HG03342 (cell line): ENCODE measurements around the gene CALCA.
"Not testable (repeated sequence)": the region's sequence is repeated elsewhere in the genome, so short reads cannot be mapped to it uniquely, and the experiment has no call there.

Experiments
- ATAC-seq: cut with Tn5 transposase; IDR thresholded peaks from one replicate; pipeline ENCODE4 v1.9.1; 2021; ENCODE audit warnings: mild to moderate bottlenecking, moderate library complexity; ENCODE audit not compliant: unreplicated experiment

CALCA gene, protein sequence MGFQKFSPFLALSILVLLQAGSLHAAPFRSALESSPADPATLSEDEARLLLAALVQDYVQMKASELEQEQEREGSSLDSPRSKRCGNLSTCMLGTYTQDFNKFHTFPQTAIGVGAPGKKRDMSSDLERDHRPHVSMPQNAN

DNA sequence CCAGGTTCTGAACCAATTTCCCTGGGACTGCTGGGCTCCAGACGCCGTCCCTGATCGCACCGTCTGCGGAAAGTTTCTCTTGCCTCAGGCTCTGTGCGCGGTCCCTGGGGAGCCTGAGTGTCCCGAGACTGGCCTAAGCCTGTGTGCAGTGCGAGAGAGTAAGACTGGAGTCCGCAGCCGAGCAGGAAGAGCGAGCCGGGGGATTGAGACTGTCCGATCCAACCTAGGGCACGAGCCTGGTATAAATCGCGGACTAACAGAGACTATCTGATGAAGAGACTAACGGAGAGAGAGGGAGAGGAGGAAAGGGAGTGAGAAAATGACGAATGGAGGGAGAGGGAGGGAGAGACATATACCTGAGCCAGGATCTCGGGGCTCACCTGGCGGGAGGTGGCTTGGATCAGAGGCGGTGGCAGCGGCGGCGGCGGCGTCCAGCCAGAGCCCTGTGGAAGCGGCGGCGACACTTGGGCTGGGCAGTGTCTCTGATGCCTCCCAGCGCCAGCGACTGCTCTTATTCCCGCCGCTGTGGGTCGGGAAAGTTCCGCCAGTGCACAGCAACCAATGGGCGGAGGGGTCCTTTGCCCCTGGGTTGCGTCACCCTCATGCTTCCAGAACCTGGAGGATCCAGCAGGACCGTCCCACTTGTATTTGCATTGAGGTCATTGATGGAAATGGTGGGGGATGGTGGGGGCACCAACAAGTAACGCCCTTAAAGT lies at the start of gene CALCA:
TSS of gene CALCA (minus strand) at position 487 of the 716 bp plus-strand sequence. CDS start 1,159 bp downstream, outside the sequence.
- no peak for ATAC-seq

DNA sequence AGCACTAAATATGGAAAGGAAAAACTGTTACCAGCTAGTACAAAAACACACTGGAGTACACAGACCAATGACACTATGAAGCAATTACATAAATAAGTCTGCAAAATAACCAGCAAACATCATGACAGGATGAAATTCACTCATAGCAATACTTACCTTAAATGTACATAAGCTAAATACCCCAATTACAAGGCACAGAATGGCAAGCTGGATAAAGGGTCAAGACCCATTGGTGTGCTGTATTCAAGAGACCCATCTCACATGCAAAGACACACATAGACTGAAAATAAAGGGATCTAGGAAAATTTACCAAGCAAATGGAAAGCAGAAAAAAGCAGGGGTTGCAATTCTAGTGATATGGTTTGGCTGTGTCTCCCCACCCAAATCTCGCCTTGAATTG lies 44.0 kb upstream of the CALCA start:
- no peak for ATAC-seq

DNA sequence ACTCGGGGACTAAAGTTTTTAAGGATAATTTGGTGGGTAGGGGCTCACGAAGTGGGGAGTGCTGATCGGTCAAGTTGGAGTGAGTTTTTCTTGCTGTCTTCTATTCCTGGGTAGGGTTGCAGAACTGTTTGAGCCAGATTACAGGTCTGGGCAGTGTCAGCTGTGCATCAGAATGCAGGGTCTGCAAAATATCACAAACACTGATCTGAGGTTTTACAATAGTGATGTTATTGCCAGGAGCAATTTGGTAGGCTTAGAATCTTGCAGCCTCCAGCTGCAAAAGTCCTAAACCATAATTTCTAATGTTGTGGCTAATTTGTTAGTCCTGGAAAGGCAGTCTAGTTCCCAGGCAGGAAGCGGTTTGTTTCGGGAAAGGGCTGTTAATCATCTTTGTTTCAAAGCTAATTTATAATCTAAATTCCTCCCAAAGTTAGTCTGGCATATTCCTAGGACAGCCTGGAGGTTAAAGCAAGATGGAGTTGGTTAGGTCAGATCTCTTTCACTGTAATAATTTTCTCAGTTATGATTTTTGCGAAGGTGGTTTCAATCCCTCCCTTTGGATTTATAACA lies 39.7 kb upstream of the CALCA start:
- ATAC-seq: no peak

DNA sequence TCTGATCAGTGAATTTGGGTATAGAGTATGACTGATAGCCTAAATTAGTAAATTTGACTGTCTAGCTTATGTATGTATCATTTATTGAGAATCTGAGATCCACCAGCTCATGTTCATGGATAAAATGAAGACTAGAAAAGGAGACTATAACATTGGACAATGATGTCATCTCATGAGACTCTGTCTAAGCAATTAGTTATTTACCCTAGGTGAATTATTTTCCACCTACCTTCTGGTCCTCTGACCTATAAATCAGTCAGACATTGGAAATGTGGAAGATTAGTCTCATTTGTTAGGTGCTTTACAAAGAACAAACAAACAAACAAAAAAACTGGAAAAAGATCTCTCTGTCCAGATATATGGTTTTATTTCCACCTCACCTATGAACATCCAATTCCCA lies 38.7 kb upstream of the CALCA start:
- no peak for ATAC-seq

DNA sequence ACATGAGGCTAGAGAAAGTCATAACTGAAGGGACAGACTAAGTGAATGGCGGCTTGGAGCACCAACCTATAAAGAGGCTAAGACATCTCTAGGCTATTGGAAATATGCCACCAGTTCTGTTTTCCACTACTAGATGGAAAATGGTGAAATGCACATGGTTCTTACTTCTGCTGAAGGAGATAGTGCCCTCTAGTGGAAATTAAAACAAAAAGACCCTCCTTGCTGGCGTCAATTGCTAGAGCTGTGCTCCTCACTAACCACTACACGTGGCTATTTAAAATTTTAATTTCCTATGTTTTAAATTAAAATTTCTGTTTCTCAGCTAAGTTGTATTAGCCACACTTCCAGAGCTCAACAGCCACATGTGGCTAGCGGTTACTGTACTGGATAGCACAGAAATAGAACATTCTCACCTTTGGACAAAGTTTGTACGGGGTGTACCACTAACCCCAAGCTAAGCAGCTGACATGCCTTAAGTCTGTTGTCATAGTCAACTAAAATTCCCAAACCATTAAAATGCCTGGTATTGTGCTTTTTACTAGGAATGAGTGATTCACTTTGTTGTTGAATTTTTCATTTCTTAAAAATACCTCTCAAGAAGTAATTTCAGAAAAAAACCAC lies 34.1 kb upstream of the CALCA start:
- peak; percentile 81 for ATAC-seq

- ATAC-seq: not testable (repeated sequence)
Observed at GRCh38 chr11:14988133-14988532, 16.0 kb upstream of the CALCA start.

DNA sequence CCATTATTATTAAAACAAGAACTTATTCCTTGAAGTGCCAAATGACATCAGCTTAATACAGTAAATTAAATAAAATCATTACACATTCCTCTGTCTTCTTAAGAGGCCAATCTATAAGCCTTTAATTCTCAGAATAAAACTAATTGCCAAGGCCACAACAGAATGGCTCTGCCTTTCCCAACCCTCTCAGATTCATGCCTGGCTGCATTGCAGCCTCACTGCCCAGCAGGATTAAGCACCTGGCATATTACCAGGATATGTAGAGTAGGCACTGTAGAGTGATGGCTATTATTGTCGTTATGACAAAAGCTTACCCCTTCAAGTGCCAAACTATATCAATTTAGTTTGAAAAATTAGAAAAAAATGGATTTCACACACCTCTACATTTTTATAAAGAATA lies 9.4 kb upstream of the CALCA start:
- ATAC-seq: no peak

DNA sequence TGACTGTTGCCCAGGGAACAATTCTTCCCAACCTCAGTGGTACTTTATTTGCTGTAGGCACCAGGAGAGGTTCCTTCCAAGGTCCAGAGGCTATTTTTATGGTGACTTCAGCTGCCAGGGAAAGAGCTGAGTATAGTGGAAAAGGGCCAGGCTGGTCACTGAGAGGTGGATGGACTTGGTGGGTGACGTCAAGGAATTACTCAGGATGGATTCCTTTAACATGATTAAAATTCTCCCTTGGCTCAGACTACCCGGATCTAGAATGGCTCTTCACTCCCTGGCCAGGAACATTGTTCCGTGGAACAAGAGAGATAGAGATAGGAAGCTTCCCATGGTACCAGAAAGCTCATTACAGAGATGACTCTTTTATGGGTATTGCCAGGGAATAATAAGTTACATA lies 8.7 kb upstream of the CALCA start:
- ATAC-seq: no peak

GRCh38 chr11:14977101-14977880 lies 5.1 kb upstream of the CALCA start:
- no peak for ATAC-seq

- ATAC-seq: no peak
Observed at GRCh38 chr11:14975252-14975587, 3.1 kb upstream of the CALCA start.

DNA sequence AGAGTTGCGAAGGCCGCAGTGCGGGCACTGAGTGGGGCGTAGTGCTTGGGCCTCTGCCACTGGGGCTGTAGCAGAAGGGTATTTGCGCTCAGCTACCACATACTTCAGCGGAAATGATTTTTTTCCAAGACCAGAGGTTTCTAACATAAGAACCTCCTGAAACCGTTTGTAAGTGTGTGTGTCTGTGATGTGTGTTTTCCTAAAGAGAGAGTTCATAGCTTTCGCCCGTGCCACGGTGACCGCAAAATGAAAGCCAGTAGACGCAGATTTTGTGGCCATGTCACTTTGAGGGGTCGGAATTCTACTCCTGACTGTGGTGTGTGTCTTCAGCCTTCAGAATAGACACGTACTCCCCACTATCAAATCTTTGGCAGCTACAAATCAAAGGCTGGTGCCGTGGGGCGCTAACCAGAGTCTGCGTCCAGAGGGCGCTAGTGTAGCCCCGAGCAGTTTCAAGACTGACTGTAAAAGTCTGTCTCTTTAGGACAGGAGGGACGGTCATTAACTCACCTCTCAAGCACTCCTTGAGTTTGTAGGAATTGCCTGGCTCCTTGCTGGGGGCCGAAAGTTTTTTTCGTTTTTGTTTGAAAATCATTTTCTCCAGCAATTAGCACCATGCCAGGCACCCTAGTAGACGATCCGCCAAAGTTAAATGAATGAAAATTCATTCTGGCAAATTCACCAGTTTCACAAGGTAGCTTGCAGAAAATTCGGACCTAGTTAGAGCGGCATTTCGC lies 2.5 kb upstream of the CALCA start:
- ATAC-seq: peak; percentile 56

DNA sequence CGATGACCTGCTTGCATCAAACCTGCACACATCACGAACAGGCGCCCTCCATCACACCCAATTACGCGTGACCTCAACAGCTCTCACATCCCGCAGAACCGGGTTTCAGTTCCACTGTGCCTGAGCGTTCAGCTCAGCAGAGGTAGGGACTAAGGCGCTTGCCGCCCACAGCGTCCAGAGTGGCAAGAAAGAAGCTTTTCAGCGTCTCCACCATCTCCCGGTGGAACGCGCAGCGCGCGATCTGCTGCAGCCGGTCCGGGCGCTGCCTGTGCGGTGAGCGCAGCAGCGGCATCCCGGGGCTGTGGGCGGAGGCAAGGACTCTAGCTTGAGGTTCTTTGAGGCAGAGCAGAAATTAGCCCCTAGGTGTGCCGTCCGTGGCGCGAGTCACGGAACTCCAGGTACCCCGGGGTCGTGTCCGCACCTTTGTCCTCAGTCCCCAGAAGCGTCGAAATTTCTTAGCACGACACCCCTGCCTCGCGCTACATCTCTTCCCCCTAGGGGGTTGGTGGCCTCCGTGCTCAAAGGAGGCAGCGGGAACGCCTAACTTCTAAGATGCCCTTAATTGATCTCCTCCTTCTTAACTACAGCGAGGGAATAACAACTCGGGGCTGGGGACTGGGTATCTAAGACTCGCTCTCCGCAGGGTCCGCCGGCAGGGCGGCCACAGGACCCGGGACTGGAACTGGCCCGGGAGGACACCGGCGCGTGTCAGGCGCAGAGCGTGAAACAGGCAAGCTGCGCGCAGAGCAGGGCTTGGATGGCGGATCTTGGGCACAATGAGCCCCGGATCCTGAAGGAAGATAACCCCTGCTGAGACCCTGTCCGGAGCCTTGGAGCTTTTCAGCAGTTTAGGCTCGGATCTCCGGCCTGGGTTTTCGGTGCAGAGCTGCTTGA lies 1.7 kb upstream of the CALCA start:
- peak; percentile 42 for ATAC-seq

DNA sequence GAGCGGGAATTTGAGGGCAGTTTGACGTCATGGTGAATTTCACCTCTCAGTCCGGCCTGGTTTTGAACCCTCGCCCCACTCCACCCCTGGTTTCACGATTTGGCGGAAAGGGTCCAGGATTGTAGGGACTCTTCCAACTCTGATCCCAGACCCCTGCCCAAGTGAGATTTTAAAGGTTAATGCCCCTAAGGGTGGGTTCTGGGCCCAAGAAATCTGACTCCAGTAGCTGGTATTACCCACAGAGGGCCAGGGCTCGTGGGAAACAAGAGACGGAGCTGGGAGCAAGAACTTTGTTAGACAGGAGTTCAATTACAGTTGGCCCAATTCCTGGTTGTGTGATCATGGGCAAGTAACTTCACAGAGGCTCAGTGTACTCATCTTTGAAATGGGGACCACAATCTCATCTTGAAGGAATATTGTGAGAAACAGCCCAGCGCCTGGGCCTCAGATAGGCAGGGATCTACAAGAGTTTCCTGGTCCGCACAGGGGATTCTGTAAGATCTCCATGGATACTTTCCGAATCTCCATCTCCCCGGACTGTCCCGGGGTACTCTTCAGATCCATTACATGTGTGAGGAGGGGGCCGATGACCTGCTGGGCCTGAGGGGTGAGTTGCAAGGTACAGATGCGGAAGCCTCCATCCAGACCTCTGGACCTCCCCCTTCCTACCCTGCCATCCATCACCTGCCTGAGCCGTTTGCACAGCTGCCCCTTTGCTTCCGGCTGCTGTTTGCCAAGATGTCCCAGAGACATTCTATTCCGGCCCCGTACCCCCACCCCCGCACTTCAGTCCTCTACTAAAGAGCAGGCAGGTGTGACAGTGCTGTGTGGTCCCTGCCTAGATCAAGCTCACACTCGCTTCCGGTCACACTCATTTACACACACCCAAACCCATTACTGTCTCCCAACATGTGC lies 687 bp upstream of the CALCA start:
- ATAC-seq: no peak

GRCh38 chr11:14969901-14970323 lies 2.2 kb downstream of the CALCA start:
- ATAC-seq: peak; percentile 47

DNA sequence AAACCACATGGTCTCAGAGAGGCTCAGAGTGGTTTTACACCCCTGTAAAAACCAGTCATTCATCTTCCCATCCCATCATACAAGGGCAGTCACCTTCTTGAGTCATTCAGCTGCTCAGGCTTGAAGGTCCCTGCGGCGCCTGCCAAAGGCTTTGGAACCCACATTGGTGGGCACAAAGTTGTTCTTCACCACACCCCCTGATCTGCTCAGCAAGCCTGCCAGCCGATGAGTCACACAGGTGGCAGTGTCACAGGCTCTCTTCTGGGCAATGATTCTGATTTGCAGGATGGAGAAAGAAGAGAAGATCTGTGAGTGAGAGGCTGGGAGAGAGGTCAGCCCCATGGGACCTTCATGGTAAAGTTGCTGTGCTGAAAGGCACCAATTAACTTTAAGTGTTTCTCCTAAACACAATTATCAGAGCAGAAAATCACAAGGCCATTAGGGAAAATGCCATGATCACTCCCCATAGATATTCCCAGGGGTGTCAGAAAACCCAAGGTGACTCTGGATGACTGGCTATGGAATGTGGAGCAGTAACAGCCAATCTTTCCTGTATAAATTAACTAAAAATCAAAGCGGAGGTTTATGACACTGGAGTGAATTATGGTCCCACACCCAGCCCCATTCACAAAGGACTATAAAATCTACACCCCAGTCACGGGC lies 4.4 kb downstream of the CALCA start:
- ATAC-seq: no peak

GRCh38 chr11:14956111-14956510 lies 16.0 kb downstream of the CALCA start:
- no peak for ATAC-seq

DNA sequence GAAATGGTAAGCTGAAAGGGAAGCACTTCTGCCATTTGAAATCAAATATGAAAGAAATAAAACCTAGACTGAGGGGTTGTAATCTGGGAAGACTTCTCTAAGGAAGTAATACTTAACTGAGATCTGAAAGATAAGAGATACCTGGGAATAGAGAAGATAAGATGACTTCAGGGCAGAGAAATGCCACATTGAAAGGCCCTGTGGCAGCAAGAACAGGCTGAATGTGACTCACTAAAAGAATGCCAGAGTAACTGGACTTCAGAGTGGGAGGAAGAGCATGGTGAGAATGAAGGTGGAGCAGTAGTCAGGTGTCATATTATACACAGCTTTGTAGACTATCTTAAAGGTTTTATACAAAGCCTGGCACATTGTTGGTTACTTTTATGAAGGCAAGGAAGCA lies 17.6 kb downstream of the CALCA start:
- ATAC-seq: no peak

DNA sequence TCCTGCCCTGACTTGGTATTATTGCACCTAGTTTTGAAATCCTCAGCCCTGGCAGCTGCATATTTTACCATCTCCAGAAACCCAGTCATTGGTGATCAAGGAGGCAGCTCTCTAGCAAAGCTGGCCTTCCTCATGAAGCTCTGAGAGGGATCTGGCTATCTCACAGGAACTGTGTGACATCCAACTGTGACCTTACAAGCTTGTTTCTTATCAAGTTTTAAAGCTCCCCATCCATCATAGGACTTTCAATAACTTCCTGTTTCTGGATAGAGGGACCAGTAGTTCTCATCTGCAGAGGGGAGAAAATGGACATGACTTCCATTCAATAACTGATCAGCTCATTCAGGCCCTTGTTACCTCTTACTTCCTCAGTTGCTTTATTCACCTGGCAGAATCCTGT lies 18.2 kb downstream of the CALCA start:
- ATAC-seq: no peak
